GM21619 (cell line): ENCODE results near the gene PGM3.

Experiments used
- ATAC-seq: cut with Tn5 transposase; IDR thresholded peaks from one replicate; pipeline ENCODE4 v1.9.1; 2021; ENCODE audit not compliant: unreplicated experiment

PGM3 gene

DNA sequence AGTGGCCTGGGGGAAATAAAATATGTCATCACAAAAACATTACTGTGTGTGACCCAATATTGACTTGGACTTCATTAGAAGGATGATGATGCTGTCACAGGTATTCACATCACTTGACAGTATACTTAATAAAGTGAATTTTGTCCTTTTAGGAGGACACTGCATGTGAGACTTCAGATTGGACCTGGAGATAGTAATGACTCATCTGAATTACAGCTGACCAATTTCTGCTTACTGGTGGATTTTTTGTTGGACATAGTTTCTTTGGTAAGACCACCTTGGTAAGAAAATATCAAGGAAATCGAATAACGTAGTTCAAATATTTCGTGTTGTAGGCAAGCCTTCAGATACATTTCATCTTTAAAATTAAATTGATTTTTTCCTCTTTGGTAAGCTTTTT, 68.5 kb downstream of the PGM3 start:
- ATAC-seq = no peak

DNA sequence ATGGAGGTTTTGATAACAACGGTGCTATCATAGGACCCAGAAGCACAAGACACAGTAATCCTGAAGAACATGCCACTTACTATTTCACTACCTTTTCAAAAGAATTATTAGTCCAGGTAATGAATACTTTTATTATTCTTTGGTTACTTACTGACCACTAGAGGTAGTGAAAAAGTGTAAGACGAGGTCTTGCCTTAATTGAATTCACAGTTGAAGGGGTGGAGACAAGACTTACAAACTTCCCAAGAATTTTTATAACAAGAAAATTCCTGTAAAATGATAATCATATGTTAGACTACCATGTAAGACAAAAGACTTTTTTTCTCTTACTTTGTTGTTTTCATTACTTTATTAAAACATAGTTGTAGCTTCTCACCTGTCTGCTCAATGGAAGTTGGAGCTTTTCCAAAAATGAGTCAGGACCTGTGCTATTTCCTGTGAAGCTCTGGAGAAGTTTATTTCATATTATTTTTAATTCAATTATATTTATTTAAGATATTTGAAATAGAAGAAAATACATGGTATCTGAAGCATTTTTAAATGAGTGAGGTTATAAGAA, 73.2 kb downstream of the PGM3 start:
- ATAC-seq = no peak

DNA sequence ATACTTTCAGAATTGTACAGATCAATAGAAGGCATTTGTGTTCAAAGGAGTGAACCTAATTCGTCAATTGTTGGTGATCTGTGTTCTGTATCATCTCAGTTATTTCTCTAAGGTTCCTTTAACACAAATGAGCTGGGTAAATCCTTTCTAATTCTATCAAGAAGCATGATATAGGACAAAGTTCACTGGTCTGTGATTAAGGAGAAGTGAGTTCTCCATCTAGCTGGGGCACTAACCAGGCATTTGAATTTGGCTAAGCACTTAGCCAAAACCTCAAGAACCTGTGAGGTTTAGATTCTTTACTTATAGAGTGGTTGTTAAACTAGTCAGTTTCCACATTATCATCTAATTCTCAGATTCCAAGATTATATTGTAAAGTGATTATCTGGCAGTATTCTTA, 75.3 kb downstream of the PGM3 start:
- no peak for ATAC-seq
